Large intestine (tissue), 3 donors: ENCODE data around the gene PPM1F. TPM values are rescaled to one million over a fixed set of nuclear protein-coding genes. Genes with fewer than 3 reads are reported as not detected.

ENCODE experiments used
- DNase-seq, 2 donors: peaks; one replicate each; pipeline versions ENCODE4 v3.0.0 to v3.0.0-alpha.2; 2013
- H3K27ac ChIP-seq: one replicate; pipeline ENCODE4 v1.5.1; 2013; ENCODE audit warnings: low read length
- H3K27me3 ChIP-seq: 2 replicates; pipeline ENCODE4 v1.6.1; 2013; ENCODE audit warnings: low read length; ENCODE audit not compliant: control insufficient read depth, insufficient read depth
- H3K36me3 ChIP-seq: 2 replicates; pipeline ENCODE4 v1.6.1; 2013; ENCODE audit warnings: low read length; ENCODE audit not compliant: control insufficient read depth, insufficient read depth
- H3K4me1 ChIP-seq: one replicate; pipeline ENCODE4 v1.6.1; 2013; ENCODE audit warnings: low read length; ENCODE audit not compliant: control insufficient read depth, insufficient read depth
- H3K4me3 ChIP-seq: one replicate; pipeline ENCODE4 v1.5.1; 2013; ENCODE audit warnings: low read length
- H3K9me3 ChIP-seq: one replicate; pipeline ENCODE4 v1.6.1; 2013; ENCODE audit warnings: mild to moderate bottlenecking, low read depth, low read length, moderate library complexity; ENCODE audit not compliant: control insufficient read depth
- WGBS: methylation state at CpG from one replicate; pipeline ENCODE4 v1.1.5; 2013; ENCODE audit warnings: low lambda C conversion rate; ENCODE audit not compliant: insufficient coverage; 5-methylcytosine and 5-hydroxymethylcytosine counted together
- polyA plus RNA-seq: library from polyadenylated mRNA; unstranded; fragments of 120-200 nt; gene quantifications from one replicate; pipeline ENCODE4 v1.2.1, GENCODE V29; 2013

PPM1F gene
- polyA plus RNA-seq, 1 donor = 18.0 TPM

DNA sequence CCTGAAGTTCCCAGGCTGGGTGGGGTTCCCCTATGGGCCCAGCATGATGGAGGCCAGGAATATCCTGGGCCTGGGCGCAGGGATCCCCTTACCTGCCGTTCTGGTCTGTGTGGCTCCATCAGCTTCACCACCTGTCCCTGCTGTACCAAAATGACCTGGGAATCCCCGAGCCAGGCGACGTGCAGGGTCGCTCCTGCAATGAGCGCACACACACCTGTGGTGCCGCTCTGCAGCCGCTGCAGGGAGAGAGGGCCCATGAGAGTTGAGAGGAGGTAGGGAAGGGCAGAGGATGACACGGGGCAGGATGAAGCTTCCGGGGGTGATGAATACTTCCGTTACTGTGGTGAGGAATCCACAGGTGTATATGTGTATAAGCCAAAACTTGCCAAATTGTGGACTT, 21.6 kb downstream of the PPM1F start:
- Histone ChIP-seq H3K36me3 (peaks cover 51% of the 10 kb centered on the region), H3K4me1 (no peaks in the 10 kb centered on the region), H3K27ac (no peak overlapping the region), H3K4me3 (no peak overlapping the region), H3K27me3 (no peaks in the 10 kb centered on the region), H3K9me3 (no peaks in the 10 kb centered on the region)
- no CpG with 5 or more reads among the region's 12 CpGs for WGBS
- no peak for DNase-seq

DNA sequence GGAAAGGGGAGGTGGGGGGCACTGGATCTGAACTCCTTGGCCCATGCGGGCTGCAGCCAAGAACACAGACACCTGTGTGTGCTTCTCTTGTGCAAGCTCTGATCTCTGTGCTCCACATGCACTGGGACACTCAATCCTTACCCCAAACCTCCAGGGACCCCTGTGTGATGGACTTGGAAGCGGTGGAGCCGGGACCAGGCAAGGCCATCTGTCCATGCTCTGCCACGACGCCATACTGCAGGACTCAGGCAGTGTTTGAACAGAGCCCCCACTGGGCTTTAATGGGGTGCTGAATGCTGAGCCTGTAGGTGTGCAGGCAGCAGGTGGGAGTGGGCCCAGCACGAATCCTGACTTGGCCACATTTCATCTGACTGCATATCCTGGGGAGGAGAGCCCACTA, 23.4 kb downstream of the PPM1F start:
- H3K4me3 ChIP-seq = no peak overlapping the region
- no peak for DNase-seq
- no peaks in the 10 kb centered on the region for H3K9me3 ChIP-seq
- H3K36me3 ChIP-seq = peaks cover 51% of the 10 kb centered on the region
- H3K27ac ChIP-seq = no peak overlapping the region
- H3K27me3 ChIP-seq = no peaks in the 10 kb centered on the region
- no peaks in the 10 kb centered on the region for H3K4me1 ChIP-seq
- WGBS = no CpG with 5 or more reads among the region's 6 CpGs

- Histone ChIP-seq H3K27me3 (no peaks in the 10 kb centered on the region), H3K9me3 (no peaks in the 10 kb centered on the region), H3K4me1 (no peaks in the 10 kb centered on the region), H3K36me3 (peaks cover 41% of the 10 kb centered on the region), H3K4me3 (no peak overlapping the region), H3K27ac (no peak overlapping the region)
- no peak for DNase-seq
- no CpG with 5 or more reads among the region's 12 CpGs for WGBS
Measured at GRCh38 chr22:21928048-21928447, 24.6 kb downstream of the PPM1F start.

GRCh38 chr22:21927174-21927823, 25.3 kb downstream of the PPM1F start:
- WGBS = no CpG with 5 or more reads among the region's 16 CpGs
- H3K9me3 ChIP-seq = no peaks in the 10 kb centered on the region
- H3K36me3 ChIP-seq = peaks cover 37% of the 10 kb centered on the region

GRCh38 chr22:21926728-21927127, 25.9 kb downstream of the PPM1F start:
- no peaks in the 10 kb centered on the region for H3K27me3 ChIP-seq
- no peak for DNase-seq
- H3K4me1 ChIP-seq = no peaks in the 10 kb centered on the region
- no peak overlapping the region for H3K4me3 ChIP-seq
- no CpG with 5 or more reads among the region's 4 CpGs for WGBS
- H3K36me3 ChIP-seq = peaks cover 34% of the 10 kb centered on the region
- no peak overlapping the region for H3K27ac ChIP-seq
- no peaks in the 10 kb centered on the region for H3K9me3 ChIP-seq

More at GRCh38 chr22:21927174-21927823, 25.3 kb downstream of the PPM1F start:
- Histone ChIP-seq H3K4me1 (no peaks in the 10 kb centered on the region), H3K4me3 (no peak overlapping the region), H3K27me3 (no peaks in the 10 kb centered on the region), H3K27ac (no peak overlapping the region)
- DNase-seq = no peak

DNA sequence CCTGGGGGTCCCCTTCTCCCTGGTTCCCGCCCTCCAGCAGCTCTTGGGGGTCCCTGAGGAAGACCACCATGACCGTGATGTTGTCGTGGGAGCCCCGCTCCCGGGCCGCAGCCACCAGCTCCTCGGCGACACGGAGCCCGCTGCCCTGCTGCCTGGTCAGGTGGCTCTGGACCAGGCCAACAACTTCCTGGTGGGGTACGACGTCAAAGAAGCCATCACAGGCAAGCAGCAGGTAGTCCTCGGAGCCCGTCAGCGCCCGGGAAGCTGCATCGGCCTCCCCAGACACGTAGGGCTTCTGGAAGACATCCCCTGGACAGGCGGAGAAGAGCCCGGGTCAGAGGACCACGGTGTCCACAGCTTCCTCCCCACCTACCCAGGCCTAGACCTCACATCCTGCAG, 29.5 kb downstream of the PPM1F start:
- H3K27ac ChIP-seq = no peak overlapping the region
- whole genome bisulfite sequencing = no CpG with 5 or more reads among the region's 21 CpGs
- peaks cover 10% of the 10 kb centered on the region for H3K36me3 ChIP-seq
- H3K4me1 ChIP-seq = no peaks in the 10 kb centered on the region
- H3K27me3 ChIP-seq = no peaks in the 10 kb centered on the region
- no peak overlapping the region for H3K4me3 ChIP-seq
- H3K9me3 ChIP-seq = no peaks in the 10 kb centered on the region
- no peak for DNase-seq

DNA sequence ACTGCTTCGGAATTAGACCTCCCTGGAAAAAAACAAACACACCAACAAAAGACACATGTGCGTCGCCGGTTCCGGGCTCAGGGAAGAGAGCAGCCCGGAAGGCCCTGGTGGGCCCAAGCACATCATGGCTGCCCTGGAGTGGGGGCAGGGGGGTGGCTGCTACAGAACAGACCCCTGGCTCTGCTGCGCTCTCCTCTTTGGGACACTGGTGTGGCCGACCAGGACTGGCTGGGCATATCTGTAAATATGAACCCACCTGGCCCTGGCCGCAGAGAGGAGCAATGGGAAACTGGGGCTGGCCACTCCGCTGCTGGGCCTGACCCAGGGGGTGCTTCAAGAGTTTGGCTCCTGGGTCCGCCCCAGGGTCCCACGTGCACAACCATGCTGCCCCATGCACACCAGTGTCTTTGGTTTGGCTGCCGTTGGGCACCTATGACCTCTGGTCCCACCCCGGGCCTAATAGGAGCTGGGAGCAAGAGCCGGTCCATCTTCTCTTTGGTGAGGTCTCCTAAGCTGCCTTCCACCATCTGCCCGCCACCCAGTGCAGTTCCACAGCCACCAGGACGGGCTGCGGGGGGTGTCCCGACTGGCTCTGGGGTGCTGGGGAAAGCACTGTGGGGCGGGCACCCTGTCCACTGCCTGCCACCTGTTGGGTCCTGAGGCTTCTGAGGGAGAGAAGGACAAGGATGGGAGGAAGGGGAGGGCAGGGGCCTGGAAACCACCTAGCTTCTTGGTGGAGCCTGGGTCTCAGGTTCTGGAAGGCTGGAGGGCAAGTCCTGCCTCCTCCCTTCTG, 30.1 kb downstream of the PPM1F start:
- DNase-seq = no peak
- Histone ChIP-seq H3K4me1 (no peaks in the 10 kb centered on the region), H3K36me3 (peaks cover 9% of the 10 kb centered on the region), H3K9me3 (no peaks in the 10 kb centered on the region), H3K4me3 (no peak overlapping the region), H3K27me3 (no peaks in the 10 kb centered on the region), H3K27ac (no peak overlapping the region)
- WGBS = no CpG with 5 or more reads among the region's 20 CpGs

DNA sequence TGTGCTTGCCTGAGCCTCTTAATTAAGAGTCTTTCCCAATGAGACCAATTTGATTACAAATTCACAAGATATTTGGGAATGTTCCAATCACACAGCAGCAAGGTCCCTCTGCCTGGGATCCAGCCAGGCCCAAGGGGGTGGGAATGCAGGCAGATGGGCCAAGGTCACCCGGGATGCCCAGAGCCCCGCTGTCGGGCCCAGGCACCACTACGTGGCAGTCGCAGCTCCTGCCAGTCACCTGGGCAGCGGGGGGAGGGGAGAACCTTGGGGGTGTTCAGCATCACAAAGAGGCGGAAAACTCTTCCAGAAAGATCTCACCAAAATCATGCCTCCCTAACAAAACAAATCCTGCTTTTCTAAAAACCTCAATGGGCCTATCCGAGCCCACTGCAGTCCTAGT, 30.9 kb downstream of the PPM1F start:
- Histone ChIP-seq H3K4me3 (no peak overlapping the region), H3K27me3 (no peaks in the 10 kb centered on the region), H3K9me3 (no peaks in the 10 kb centered on the region), H3K4me1 (no peaks in the 10 kb centered on the region), H3K27ac (no peak overlapping the region), H3K36me3 (peaks cover 9% of the 10 kb centered on the region)
- no CpG with 5 or more reads among the region's 8 CpGs for WGBS
- DNase-seq = no peak

DNA sequence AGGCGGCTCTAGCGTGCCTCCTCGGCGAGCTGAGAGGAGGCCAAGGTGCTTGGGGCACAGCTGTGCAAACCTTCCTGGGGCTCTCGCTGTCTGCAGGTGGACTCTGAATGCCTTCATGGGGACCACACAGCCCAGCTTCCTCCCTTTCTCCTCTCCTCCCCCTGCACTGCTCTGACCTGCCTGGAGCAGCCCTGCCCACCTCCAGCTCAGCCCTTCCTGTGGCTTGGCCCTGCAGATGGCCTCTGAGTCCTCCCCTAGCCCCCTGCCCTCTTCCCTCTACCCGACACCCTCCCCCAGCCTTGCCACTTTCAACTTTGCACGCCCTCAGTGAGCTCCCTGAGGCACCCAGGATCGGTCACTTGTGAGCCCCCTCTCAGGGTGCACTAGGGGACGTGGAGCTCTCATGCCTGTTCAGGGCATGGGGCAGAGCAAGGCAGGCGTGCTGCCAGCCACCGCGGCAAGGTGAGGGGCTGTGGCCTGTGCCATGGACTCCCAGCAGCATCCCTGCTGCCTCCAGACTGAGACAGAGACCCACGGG, 31.4 kb downstream of the PPM1F start:
- no CpG with 5 or more reads among the region's 13 CpGs for WGBS
- no peak for DNase-seq
- Histone ChIP-seq H3K27ac (no peak overlapping the region), H3K36me3 (peaks cover 9% of the 10 kb centered on the region), H3K9me3 (no peaks in the 10 kb centered on the region), H3K4me3 (no peak overlapping the region), H3K4me1 (no peaks in the 10 kb centered on the region), H3K27me3 (no peaks in the 10 kb centered on the region)

- no peak overlapping the region for H3K4me3 ChIP-seq
- WGBS = no CpG with 5 or more reads among the region's 16 CpGs
- no peaks in the 10 kb centered on the region for H3K9me3 ChIP-seq
- no peaks in the 10 kb centered on the region for H3K27me3 ChIP-seq
- H3K36me3 ChIP-seq = peaks cover 9% of the 10 kb centered on the region
- no peaks in the 10 kb centered on the region for H3K4me1 ChIP-seq
- DNase-seq = no peak
- H3K27ac ChIP-seq = no peak overlapping the region
Measured at GRCh38 chr22:21920341-21921183, 32.1 kb downstream of the PPM1F start.
